ENCODE measurements around the gene SETDB1.

DNA sequence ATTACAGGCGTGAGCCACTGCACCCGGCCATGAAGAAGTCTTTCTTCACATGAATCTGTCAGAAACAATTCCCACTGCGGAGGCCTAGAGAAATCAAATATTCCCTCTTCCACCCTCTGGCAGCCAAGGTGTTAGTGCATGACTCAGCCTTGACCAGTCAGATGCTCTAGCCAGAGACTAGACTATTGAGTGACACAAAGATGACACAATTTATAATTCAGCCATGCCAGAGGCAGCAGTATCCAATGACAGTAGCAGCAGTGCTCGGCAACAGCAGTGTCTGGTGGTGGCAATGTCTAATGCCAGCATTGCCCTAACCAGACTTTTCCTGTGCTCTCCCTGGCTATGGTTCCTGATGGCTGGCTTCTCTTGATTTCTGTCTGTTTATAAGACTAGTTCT, 30.5 kb upstream of the SETDB1 start:
- TF ChIP-seq EP300 (IDR thresholded peaks at IDR 0.05) (no peak), CTCF (IDR thresholded peaks at IDR 0.05) (no peak)
